ENCODE data around the gene GABRP.

DNA sequence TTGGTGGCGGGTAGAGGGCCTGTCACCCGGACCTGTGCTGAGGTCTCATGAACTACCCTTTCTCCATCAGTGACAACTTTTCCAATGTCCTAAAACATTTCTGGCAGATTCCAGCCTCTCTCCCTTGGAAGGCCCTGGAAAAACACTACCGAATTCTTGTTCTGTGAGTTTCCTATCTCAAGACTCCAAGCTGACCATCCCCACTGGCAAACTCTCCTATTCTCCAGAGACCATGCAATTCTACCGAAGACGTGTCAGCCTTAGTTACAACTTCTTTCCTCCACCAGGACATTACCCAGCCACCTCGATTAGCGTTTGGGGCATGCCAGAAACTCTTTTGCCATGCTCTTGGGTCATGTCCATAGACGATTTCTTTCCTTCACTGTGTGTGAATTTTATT, 26.8 kb upstream of the GABRP start:
- TF ChIP-seq, protein P1, sequence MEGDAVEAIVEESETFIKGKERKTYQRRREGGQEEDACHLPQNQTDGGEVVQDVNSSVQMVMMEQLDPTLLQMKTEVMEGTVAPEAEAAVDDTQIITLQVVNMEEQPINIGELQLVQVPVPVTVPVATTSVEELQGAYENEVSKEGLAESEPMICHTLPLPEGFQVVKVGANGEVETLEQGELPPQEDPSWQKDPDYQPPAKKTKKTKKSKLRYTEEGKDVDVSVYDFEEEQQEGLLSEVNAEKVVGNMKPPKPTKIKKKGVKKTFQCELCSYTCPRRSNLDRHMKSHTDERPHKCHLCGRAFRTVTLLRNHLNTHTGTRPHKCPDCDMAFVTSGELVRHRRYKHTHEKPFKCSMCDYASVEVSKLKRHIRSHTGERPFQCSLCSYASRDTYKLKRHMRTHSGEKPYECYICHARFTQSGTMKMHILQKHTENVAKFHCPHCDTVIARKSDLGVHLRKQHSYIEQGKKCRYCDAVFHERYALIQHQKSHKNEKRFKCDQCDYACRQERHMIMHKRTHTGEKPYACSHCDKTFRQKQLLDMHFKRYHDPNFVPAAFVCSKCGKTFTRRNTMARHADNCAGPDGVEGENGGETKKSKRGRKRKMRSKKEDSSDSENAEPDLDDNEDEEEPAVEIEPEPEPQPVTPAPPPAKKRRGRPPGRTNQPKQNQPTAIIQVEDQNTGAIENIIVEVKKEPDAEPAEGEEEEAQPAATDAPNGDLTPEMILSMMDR (IDR thresholded peaks at IDR 0.05) = no peak
- no peak for TF ChIP-seq SIN3A (IDR thresholded peaks at IDR 0.05; ENCODE audit: borderline replicate concordance, insufficient read depth, low read depth, low read length)

Data from Panc1 (cell line).